ENCODE measurements around the gene RAB1A.
A peak's percentile ranks its signal among the peaks of the same experiment; 100 is the strongest.

RAB1A gene

DNA sequence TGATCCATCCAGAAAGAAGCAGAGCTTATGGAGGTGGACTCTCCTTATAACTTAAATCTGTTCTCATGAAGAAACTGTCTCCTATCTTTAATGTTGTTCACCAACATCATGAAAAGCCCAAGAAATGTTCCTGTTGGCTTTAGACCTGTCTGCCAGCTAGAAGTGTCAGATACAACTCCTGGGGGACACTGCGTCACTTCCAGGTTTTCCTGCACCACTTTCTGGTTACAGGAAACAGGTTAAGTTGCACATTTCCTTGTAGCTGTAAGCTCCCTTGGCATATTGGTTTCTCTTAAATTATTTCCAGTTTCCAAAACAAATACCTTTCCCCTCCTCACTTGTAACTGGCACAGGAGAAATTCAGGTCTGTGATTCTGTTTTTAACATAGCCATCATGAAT lies 70.8 kb downstream of the RAB1A start:
- H3K27ac ChIP-seq: no peak overlapping the region
- no peak for DNase-seq (ENCODE audit: low spot score)
- POLR2A ChIA-PET (ENCODE audit: low non-redundant PET): interaction anchor here (0.5 kb wide), 1 partner anchor 643 kb away, joined by 4 read pairs; no protein-coding TSS in a partner anchor
- TF ChIP-seq, protein P1, sequence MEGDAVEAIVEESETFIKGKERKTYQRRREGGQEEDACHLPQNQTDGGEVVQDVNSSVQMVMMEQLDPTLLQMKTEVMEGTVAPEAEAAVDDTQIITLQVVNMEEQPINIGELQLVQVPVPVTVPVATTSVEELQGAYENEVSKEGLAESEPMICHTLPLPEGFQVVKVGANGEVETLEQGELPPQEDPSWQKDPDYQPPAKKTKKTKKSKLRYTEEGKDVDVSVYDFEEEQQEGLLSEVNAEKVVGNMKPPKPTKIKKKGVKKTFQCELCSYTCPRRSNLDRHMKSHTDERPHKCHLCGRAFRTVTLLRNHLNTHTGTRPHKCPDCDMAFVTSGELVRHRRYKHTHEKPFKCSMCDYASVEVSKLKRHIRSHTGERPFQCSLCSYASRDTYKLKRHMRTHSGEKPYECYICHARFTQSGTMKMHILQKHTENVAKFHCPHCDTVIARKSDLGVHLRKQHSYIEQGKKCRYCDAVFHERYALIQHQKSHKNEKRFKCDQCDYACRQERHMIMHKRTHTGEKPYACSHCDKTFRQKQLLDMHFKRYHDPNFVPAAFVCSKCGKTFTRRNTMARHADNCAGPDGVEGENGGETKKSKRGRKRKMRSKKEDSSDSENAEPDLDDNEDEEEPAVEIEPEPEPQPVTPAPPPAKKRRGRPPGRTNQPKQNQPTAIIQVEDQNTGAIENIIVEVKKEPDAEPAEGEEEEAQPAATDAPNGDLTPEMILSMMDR (conservative IDR thresholded peaks at IDR 0.05; ENCODE audit: low read depth): no peak
- CTCF ChIA-PET: interaction anchor here (0.6 to 0.7 kb wide), 4 partner anchors 30 to 1583 kb away, joined by 3 to 4 read pairs (median 3); no protein-coding TSS in a partner anchor

DNA sequence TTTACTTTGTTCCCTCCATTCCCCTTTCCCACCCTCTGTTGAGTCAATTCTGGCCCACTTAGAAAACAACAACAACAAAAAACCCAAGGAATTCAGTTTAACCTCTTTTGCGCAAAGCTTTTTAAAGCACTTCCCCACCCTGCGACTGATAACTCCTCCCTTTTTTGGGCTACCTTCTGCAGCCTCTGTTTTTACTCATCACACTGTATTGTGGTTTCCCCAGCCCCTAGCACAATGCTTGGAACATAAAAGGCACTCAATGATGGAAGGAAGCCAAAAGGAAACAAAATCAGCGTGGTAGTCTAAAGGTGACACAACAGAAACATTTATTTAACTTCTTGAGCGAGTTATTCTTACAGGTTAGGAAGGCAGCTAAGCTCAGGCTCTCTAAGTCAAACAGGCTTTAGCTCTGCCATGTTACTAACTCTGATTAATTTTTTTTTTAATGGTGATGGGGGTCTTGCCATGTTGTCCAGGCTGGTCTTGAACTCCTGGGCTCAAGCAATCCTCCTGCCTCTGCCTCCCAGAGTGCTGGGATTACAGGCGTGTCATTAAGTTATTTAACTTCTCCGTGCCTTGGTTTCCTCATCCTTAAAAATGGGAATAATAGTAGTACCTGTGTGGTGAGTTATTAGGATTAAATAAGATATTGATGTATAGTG lies 72.4 kb downstream of the RAB1A start:
- ChIA-PET CTCF (interaction anchor here (0.6 kb wide), 1 partner anchor 140 kb away, joined by 3 read pairs; no protein-coding TSS in a partner anchor), POLR2A (ENCODE audit: low non-redundant PET) (interaction anchor here (0.6 kb wide), 1 partner anchor 67 kb away, joined by 3 read pairs; no protein-coding TSS in a partner anchor)
- H3K27ac ChIP-seq: no peak overlapping the region
- TF ChIP-seq, protein P1 (conservative IDR thresholded peaks at IDR 0.05; ENCODE audit: low read depth): no peak
- no peak for DNase-seq (ENCODE audit: low spot score)

DNA sequence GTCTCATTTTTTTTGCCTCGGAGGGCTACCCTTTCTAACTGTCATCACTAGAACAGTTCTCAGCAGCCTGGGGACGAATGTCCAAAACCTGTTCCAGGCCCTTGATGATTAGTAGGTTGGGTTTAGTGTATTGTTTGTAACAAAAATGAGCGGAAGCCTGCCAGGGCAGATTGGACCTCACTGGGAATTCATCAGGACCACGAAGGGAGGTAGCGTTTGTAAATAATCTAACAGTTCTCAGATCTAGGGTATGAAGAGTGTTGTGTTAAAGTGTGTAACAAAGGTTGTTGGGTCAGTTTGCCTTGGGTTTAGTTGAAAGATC lies 72.9 kb downstream of the RAB1A start:
- DNase-seq (ENCODE audit: low spot score): no peak
- POLR2A ChIA-PET (ENCODE audit: low non-redundant PET): interaction anchor here (0.6 kb wide), 1 partner anchor 500 kb away, joined by 3 read pairs; no protein-coding TSS in a partner anchor
- peak overlapping the region; percentile 75 for H3K27ac ChIP-seq
- CTCF ChIA-PET: interaction anchor here (0.7 kb wide), 1 partner anchor 496 kb away, joined by 4 read pairs; no protein-coding TSS in a partner anchor
- TF ChIP-seq, protein P1 (conservative IDR thresholded peaks at IDR 0.05; ENCODE audit: low read depth): no peak

DNA sequence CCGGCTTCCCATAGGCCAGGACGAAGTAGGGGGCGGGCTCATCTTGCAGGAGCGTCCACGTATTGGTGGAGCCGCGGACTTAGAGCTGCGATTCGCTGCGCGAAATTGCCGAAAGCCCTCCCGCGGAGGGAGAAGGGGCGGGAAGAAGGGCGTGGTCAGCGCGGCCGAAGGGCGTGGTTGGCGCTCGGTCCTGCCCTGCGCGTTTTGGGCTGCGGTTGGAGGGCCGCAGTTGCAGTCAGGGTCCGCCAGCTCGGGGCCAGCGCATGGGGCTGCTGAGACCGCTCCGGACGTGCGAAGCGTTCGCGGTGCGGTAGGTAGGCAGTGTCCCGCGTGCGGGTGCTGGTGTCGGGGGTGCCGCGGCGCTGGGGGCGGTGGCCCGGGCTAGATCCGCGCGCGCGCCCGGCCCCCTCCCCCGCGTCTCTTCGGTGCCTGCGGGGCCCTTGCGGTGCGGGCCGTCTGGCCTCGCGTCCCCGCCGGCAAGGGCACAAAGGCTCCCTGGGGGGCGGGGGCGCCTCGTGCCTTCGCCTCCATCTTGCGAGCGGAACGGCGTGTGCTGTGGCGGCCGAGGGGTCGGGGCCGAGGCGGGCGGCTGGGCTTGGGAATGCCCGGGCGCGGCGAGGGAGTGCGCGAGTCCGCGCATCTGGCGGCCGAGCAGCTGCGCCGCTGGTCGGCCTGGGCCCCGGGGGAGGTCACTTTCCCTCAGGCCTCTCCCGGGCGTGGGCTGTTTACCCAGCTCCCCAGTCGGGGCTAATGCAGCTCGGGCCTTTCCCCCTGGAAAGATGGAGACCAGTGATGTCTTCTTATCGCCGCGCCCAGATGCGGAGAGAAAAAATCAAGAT lies 73.5 kb downstream of the RAB1A start, which contains the start of gene CEP68:
Gene CEP68, plus strand, starts transcription at position 202 of the 839 bp plus-strand sequence. CDS start 13,029 bp downstream, outside the sequence.
- peak within 1 kb of the TSS; percentile 75 for H3K27ac ChIP-seq
- ChIA-PET CTCF (interaction anchor here (0.6 to 1.0 kb wide), 3 partner anchors 64 to 502 kb away, joined by 3 to 4 read pairs (median 3); no protein-coding TSS in a partner anchor), POLR2A (ENCODE audit: low non-redundant PET) (interaction anchor here (0.6 kb wide), 2 partner anchors 455 to 501 kb away, joined by 3 read pairs; no protein-coding TSS in a partner anchor)
- DNase-seq (ENCODE audit: low spot score): peak; percentile 98
- TF ChIP-seq, protein P1 (conservative IDR thresholded peaks at IDR 0.05; ENCODE audit: low read depth): no peak

DNA sequence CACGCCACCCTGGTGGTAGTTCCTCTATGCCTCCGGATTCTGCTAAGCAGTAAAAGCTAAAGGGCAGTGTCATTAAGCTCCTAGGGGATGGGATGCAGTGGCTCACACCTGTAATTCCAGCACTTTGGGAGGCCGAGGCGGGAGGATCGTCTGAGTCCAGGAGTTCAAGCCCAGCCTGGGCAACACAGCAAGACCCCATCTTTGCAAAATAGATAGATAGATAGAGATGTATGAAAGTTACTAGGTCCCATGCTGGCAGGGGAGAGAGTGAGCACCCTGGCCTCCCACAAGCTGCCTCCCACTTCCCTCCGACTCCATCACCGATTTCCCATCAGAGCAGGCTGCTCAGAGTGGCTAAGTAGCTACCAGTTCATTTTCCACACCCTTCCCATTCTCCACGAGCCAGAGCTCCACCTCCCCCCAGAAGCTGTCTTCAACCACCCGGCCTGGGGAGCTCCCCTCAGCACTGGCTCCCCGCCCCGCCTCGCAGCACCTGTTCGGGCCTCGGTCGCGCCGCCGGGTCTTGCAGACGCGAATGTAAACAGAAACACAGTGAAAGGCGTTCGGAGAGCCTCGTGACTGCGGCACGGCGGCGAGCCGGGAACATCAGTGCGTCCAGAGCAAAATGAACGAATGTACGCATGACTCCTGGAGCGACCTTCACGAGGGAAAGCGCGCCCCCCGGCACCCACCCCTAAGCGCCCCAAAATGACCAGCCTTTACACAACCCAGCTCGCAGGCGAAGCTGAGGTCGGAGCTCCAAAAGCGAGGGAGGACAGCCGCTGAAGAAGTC lies 74.3 kb downstream of the RAB1A start:
- no peak for DNase-seq (ENCODE audit: low spot score)
- peak overlapping the region; percentile 75 for H3K27ac ChIP-seq
- ChIA-PET POLR2A (ENCODE audit: low non-redundant PET) (interaction anchor here (0.6 kb wide), 1 partner anchor 455 kb away, joined by 3 read pairs; no protein-coding TSS in a partner anchor), CTCF (interaction anchor here (0.6 to 1.2 kb wide), 3 partner anchors 10 to 433 kb away, joined by 3 to 6 read pairs (median 3); no protein-coding TSS in a partner anchor)
- TF ChIP-seq, protein P1 (conservative IDR thresholded peaks at IDR 0.05; ENCODE audit: low read depth): no peak
